NCI-H526 (cell line): Measurements from ENCODE around the gene SLC4A1.

Experiments used
- DNase-seq, 2 experiments: peaks; one replicate each; lab custom pipeline; 2025; lab: John Stamatoyannopoulos, UW

The SLC4A1 gene

DNA sequence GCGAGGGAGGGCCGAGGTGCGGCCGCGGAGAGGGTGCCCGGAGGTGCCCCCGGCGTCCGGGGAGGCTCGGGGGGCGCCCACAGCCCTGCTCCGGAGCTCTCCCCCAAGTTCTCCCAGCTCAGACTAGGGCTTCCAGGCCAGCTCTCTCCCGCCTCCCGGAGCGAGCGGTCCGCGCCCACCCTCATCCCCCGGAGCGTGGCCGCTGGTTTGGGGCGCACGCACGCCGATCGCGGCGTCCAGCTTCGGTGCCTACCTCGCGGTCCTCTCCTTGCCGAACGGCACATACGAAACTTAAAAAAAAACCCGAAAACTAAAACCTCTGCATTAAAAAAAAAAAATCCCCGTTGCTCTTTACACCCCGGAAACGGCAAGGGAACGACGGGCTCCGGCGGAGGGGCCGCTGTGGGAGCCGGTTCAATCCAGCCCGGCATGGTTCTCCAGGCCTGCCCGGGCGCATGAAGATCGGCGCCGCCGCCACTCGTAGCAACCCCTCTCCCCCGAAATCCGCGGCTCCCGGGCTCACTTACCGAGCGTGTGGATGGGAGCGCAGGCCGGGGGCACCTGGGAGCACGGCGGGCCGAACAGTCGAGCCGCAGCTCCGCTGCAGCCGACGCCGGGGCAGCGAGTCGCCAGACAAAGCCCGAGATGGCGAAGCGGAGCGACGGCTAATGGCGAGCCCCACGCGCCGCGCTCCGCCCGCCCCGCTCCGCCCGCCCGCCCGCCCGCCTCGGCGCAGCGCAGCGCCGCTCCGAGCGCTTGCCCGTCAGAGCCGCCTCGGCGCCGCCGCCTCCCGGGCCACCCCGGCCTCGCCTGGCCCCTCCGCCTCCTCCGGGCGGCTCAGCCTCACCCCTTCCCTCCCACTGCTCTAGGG is 47.5 kb downstream of the SLC4A1 start:
- peak; percentile 68 to 86 for DNase-seq

DNA sequence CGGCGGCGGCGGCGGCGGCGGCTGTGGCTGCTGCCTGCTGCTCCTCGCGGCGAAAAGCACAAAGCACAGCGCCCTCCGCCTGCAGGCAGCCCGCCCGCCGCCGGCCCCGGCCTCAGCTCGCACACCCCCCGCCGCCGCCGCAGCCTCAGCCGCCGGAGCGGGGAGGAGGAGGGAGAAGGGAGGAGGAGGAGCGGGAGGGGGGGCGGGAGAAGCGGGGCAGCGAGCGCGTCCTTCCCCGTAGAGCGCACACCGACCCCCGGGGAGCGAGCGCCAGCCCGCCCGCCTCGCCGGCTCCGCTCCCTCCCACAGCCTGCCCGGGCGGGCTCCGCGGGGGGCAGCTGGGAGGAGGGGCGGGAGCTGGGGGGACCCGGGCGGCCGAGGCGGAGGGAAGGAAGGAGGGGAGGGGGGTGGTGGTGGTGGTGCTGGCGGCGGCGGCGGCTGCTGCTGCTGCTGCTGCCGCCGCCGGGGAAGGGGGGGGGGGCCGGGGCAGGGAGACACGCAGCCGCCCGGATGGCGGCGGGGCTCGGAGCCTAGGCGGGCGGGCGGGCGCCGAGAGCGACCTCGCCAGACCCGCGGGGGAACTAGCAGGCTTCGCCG is 48.2 kb downstream of the SLC4A1 start, which contains the start of gene UBTF:
Gene UBTF (minus strand): TSS at position 60 of the 597 bp plus-strand sequence. CDS start 1,446 bp downstream, outside the sequence.
- DNase-seq = peak; percentile 68 to 92

DNA sequence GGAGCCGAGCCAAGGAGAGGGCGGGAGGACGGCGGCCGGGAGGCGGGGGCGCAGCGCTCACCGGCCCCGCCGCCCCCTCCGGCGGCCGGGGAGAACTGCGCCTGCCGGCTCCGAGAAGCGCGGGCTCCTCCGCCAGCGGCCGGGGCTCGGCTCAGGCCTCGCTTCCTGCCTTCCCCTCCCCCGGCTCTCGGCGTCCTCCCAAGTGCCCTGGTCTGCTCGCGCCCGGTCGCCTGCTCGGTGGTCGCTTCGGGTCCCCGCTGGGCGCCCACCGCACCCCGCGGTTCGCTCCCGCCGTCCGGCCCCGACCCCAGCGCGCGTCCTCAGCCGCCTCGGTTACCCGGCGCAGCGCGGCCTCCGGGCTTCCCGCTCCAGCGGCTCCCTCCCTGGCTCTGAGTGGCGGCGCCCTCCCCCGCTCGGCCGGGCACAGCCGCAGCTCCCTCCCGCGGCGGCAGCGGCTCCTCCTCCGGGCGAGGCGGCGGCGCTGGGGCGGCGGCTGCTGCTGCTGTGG is 48.8 kb downstream of the SLC4A1 start:
- DNase-seq = peak in 1 of 2 experiments; percentile 84

DNA sequence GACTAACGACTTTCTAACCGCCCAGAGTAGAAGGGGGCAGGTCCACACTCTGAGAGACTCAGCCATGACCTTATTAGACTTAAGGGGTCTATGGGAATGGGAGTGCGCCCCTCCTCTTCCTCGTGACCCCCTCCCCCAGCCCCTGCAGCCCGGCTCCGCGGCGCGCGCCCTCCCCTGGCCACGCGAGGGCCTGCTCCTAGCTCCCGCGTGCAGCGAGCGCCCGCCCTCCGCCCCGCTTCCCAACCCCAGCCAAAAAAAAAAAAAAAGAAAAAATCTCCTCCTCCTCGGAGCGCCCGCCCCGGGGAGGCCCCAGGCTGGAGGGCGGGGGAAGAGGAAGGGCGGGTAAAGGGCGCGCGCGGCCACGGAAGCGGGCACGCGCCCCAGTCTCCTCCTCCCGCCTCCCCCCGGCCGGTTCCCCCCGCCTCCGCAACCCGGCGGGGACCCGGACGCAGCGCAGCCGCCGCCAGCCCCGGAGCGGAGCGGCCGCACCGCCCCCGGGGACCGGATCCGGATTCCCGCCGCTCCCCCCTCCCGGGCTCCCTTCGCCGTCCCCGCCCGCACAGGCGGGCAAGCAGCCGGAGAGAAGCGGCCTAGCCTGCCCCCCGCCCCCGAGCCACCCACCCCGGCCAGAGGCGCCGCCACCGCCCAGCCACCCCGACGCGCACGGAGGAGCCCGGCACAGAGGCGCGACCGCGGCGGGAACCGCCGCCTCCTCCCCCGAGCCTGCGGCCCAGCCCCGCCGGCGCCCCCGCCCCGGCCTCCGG is 49.4 kb downstream of the SLC4A1 start:
- DNase-seq = peak; percentile 87 to 98

DNA sequence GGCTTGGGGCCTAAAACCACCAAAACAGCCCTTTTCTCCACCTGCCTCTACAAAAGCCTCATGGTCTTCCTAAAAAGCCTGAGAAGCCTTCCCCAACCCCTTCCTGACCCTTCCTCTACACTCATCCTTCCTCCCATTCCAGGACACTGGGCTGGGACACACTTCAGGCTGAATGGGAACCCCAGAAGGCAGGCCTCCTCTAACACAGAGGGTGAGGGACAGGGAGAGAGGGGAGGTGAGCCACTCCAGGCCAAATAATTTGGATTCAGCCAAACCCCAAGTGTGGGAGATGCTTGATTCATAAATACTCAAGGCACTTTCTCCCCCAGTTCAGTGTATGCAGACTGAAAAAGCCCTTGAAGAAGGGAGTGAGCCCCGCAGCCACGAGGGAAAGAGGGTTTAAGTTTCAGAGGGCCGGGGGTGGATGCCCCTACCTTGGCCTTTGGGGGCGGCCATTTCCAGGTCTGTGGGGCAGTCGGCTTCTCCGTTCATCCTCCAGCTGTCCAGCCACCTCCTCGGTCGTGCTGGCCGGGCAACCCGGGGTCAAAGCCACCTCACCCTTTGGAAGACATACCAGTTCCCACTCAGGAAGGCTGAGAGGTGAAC is 50.1 kb downstream of the SLC4A1 start:
- no peak for DNase-seq

DNA sequence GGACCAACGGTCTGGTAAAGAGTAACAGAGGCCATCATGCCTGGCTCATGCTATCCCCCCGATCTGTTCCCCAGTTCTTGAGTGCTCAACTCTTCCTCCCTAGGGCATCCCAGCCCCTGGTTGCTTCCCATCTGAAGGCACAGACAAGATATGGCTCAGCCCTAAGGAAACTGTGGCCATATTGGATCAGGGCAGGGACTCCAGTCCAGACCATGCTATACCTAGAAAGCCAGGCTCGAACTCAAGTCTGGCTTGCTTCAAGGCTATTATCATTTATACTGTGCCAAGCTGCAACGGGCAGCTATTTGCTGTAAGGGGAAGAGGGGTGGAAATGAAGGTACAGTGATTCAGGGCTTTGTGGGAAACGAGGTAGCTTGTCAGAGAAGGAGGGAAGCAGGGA is 51.2 kb downstream of the SLC4A1 start:
- DNase-seq = no peak

DNA sequence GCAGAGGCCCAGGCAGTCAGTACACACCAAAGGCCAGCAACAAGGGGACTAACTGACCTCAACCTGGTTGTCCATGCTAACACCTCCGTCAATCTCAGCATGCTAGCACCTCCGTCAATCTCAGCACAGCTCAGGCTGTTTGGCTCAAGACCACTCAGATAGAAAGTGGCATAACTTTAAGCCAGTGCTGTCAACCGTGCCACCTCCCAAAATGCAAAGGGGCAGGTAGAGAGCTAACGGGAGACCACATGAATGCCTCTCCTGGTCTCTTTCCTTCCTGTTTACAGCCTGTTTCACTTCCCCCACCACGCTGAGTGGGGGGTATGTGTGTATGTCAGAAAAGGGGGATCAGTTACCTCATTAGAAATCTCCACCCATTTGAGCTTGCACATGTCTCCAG is 51.8 kb downstream of the SLC4A1 start:
- DNase-seq = no peak

DNA sequence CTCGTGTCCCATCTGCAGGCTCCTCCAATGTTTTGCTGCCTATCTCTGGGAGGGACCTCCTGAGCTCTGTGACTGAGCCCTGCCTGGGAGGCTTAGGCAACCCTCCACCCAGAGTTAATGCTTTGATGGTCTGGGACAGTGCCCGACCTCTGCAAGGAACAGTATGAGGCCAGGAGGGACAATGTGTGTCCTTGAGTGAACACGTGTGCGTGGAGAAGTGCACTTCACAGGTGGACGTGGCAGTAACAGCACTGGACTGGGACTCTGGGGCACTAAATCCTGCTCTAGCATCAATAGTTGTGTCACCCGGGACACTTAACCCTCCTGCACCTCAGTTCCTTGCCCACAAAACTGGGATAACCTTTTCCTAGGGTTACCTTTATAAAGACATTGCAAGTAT is 53.0 kb downstream of the SLC4A1 start:
- no peak for DNase-seq

DNA sequence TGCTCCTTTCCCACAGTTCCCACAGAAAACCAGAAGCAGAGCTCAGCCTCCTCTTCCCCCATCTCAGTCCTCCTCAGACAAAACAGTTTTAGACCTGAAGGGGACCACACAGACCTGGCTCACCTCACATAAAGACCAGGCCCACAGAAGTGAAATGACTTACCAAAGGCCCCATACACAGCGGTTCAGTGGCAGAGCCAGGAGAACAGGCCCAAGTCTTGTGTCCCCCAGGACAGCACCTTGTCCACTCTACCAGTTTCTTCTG is 53.8 kb downstream of the SLC4A1 start:
- no peak for DNase-seq

DNA sequence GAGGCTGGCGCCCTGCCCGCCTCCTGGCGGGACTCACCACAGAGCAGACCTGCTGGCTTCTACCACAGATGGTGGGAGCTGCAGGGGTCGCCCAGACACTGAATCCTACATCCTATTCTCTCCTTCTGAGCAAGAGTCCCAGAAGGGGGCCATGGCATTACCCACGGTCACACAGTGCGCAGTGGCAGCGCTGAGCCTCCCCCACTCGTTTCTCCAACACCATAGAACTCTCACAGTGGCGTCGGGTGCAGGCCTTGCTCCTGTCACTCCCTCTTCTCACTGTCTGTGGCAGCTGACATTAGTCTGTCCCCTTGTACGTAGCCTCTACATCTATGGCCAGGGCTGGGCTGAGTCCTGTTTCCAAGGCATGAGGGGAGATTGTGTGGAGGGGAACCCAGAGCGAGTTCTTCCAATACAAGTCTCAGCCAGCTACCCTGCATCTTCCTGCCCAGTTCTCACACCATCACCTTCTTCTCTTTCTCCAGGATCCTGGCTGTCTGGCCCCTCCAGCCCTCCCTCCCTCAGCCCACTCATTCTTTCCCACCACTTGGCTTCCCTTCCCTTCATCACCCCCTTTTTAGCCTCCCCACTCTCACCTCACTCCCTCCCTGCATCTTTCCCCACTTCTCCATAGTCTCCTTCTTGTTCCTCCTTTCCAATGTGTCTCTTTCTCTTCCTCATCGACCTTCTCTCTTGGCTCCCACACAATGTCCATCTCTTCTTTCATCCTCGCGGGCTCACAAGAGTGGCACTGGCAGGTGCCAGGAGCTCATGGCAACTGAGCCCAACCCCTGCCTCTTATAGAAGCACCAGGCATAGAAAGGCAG is 54.3 kb downstream of the SLC4A1 start:
- no peak for DNase-seq

DNA sequence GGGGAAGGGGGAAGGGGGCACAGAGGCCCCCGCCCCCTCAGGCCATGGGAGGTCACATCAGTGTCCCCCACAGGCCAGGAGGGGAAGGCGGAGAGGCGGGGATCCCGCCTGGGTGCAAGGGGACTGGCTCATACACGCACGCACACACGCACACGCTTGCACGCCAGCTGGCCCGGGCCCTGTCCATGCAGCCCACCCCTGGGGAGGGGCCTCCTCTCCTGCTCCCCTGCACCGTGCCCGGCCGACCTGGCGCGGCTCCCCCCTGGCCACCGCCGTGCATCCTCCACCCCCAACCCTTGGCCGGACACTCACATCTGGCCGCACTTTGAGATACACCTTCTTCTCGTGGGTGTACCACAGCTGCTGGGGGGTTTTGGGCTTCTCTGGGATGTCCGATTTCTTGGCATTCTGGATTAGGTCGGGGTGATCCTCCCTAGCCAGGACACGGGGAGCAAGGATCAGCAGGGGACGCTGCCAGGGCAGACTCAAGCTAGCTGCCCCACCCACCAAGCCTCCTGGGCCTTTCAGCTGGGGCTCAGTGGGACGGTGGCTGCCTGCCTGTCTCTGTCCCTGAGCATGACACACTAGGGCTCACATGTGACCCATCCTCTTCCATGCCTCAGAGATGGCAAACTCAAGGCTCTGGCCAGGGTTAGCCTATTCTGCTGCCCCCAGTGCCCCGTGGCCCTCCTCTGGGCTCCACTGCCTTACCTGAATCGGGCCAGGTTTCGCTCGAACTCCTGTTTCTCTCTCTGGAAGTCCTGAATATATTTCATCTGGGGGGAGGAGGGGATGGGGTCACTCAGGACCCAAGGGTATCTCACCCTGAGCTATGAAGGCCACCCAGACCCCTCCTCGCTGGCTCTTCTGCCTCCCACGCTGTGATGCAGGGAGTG is 55.2 kb downstream of the SLC4A1 start:
- no peak for DNase-seq

DNA sequence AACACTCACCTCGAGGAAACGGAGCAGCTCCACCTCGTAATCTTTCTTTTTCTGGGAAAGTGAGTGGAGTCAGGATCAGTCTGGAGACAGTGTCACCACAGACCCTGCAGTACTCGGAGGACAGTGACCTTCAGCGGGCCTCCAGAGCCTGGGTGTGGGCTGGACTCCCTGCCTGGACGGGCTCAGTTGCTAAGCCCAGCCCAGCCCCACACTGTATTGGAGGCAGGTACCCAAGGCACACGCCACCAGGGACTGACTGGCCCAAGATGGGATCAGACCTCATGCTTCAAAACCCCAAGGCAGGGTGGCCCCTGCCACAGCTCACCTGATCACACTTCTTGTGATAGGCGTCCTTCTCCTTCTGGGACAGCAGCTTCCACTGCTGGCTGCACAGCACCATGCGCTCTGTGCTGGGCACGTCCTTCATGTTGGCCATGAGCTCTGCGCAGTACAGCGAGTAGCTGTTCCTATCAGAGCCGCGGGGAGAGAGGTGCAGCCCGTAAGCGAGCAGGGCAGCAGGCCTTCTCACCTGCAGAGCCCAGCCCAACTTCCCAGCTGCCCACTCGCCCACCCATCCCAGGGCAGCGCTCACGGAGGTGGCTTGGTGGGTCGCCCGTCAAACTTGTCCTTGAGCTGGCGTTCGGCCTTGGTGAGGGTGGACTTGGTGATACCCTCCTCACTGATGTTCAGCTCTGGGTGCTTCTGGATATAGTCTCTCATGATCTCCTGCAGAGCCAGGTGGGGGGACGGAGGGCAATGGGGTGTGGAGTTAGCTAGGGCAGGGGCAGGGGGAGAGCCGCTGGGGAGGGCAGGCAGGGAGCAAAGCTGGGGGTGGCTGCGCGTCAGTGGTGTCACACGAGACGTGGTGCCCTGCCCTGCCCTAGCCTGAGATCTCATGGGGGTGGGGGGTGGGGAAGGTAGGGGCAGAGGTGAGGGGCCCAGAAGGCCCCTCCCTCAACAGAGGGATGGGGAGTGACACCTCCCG is 56.4 kb downstream of the SLC4A1 start:
- no peak for DNase-seq

DNA sequence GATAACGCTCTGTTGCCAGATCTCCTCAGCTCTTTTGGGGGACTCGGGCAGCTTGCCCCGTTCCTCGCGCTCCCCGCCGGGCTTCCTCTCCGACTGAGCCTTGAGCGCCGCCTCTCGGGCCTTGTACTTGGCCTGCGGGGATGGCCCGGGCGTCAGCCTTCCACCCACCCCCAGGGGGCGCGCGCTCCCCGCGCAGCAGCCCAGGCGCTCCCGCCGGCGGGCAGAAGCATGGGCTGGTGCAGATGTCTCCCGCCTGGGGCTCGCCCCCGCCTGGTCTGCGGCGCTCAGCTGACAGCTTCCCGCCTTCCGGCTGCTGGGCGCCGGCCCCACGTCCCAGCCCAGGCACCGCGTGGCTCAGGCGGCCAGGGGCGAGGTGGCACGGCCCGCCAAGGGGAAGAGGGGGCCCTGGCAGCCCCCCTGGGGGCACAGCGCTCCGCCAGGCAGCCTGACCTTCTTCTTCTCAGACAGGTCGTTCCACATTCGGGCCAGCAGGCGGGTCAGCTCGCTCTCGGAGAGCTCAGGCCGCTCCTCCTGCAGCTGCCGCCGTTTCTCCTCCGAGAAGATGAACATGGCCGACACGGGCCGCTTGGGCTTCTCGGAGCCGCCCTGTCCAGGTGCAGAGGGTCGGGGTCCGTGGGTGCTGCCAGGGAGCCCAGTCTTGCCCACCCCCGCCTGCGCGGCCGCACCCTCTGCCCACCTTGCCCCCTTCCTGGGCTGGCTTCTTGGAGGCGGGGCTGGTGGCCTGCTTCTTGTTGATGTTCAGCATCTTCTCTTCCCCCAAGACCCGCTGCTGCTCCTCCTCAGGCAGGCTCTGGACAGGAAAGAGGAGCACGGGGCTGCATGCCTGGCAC is 57.4 kb downstream of the SLC4A1 start:
- DNase-seq = peak; percentile 70 to 95

DNA sequence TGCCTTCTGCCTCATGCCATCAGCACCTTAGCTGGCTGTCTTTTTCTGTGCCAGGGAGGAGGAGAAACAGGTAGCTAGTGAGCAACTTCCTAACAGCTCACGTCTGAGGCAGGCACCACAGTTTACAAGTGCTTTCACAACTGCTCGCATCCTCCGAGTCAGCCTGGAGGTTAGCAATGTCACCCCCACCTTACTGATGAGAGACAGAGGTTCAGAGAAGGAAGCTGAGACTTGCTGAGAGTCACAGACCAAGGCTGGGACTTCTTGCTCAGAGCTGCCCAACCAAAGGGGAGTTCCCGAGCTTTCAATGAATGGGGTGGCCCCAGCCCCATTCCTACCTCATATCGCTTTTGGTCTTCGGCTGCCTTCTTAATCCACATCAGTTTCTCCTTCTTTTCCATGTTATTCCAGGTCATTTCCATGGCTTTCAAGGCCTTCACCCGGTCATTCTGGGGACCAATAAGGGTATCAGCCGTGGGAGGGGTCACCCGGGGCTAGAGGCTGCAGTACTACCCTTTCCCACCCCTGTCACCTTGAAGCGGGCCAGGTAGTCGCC is 58.1 kb downstream of the SLC4A1 start:
- no peak for DNase-seq

DNA sequence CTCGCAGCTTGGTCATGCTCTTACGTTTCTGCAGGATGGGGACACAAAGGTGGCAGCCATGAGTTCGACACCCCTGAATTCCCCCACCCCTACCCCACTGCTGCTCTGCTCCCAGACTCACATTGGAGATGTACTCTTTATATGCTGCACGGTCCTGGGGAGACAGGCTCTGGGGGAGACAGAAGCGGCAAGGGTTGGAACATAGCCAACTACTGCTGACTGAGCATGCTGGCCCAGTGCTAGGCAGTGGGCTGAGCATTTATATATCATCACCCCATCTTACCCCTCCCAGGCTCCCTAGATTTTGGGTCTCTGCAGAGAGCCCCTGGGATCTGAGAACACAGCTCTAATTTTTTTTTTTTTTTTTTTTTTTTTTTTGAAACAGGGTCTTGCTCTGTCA is 60.2 kb downstream of the SLC4A1 start:
- no peak for DNase-seq

DNA sequence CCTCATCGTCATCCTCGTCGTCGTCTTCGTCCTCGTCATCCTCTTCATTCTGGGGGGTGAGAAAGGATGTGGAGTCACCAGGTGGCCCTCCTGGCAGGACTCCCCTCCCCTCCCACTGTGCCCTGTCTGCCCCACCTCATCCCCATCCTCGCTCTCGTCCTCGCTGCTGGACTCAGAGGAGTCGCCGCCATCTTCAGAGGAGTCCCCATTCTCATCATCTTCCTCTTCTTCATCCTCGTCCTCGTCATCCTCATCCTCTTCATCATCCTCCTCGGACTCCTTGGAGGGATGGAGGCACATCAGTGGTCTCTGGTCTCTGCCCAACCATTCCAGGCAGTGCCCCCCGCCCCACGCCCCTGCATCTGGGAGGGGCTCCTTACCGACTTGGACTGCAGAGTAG is 60.6 kb downstream of the SLC4A1 start:
- no peak for DNase-seq

DNA sequence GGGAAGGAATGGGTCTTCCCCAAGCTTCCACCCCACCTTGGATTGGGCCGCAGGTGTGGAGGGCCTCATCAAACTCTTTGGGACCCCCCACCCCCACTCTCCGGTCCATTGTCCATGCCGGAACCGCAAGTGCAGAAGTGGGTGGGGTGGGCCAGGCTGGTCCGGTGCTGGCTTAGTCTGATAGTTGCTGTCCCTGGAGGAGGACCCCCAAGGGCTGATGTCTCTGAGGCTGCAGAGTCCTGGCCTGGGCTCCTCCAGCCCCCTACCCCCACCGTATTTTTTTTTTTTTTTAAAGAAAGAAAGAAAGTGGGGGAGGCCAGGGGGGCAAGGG is 61.1 kb downstream of the SLC4A1 start:
- no peak for DNase-seq
